HG02642 (cell line): ENCODE measurements around the gene MAVS.
"Not testable (repeated sequence)": the region's sequence is repeated elsewhere in the genome, so short reads cannot be mapped to it uniquely, and the experiment has no call there.

ENCODE experiments used
- ATAC-seq: cut with Tn5 transposase; IDR thresholded peaks from one replicate; pipeline ENCODE4 v1.9.1; 2021; ENCODE audit warnings: mild to moderate bottlenecking; ENCODE audit not compliant: unreplicated experiment, poor library complexity

The MAVS gene

DNA sequence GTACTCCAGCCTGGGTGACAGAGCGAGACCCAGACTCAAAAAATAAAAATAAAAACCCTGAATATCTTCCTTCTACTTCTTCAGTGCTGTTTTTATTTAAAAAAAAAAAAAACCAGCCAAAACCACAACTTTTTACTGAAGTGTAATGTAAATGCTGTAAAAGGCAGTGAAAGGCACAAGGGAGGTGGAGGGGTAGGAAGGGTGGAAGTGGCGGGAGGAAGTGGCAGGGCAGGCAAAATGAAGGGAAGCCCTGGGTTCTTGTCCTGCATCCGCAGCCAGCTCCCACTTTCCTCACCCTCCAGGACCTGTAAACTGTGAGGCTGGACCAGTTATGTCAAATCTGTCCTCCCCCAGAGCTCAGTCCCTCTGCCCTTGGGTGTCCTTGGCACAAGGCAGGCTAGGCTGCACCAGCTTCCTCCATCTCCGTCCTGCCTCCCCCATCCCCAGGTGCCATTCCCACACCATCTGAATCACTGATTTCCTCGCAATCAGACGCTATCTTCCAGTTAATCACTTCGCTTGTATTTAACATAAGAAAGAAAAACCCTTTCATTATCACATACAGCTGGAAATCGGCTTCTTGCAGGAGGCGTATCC lies 28.8 kb downstream of the MAVS start:
- ATAC-seq, result no peak

DNA sequence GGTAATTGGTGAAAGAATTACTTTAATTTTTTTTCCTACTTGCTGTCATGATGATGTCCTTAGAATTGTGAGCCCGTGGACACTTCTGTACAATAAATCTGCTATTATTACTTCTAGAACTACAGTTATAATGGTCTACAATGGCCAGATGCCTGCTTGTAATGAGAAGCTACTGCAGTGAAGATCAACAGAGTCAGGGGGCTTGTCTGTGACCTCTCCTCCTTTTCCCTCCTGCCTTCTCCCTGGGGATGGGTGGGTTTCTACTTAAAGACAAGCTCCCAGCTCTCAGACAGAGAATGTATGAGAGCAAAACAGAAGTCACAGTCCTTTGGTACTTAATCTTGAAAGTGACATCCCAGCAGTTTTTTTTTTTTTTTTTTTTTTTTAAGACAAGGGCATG lies 29.4 kb downstream of the MAVS start:
- no peak for ATAC-seq

DNA sequence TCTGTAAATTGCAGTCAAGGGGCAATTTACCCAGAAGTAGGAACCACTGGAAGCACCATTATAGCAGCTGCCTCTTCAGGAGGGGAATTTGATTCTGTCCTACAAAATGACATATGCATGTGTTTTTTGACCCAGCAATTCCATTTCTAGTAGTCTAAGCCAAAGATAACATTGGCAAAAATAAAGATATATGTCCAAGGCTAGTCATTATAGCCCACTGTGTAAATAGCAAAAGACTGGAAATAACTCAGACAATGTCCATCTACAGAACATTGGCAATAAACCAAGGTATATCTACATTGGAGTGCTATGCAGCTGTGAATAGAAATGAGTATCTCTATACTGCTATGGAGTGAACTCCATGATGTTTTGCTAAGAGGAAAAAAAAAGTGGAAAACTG lies 30.0 kb downstream of the MAVS start:
- ATAC-seq, result no peak

DNA sequence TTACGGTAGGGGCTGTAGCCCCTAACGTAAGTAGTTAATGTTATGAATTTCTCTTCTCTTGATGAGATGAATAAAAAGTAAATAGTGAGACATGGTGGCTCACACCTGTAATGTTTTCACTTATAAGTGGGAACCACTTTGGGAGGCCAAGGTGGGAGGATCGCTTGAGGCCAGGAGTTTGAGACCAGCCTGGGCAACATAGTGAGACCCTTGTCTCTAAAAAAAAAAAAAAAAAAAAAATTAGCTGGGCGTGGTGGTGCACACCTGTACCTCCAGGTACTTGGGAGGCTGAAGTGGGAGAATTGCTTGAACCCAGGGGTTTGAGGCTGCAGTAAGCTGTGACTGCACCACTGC lies 32.3 kb downstream of the MAVS start:
- not testable (repeated sequence) for ATAC-seq

DNA sequence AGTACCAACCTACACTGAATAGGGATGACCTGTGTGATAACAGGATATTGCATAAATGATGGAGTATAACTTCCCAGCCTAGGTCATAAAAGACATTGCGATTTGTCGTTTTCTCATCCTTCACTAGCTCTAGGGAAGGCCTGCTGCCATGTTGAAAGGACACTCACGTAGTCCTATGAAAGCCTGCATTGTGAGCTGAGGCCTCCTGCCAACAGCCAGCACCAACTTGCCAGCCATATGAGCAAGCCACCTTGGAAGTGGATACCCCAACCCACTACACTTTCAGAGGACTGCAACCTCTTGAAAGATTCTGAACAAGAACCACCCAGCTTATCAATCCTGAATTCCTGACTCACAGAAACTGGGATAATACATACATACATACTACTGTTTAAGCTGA lies 39.1 kb downstream of the MAVS start:
- ATAC-seq, result no peak

DNA sequence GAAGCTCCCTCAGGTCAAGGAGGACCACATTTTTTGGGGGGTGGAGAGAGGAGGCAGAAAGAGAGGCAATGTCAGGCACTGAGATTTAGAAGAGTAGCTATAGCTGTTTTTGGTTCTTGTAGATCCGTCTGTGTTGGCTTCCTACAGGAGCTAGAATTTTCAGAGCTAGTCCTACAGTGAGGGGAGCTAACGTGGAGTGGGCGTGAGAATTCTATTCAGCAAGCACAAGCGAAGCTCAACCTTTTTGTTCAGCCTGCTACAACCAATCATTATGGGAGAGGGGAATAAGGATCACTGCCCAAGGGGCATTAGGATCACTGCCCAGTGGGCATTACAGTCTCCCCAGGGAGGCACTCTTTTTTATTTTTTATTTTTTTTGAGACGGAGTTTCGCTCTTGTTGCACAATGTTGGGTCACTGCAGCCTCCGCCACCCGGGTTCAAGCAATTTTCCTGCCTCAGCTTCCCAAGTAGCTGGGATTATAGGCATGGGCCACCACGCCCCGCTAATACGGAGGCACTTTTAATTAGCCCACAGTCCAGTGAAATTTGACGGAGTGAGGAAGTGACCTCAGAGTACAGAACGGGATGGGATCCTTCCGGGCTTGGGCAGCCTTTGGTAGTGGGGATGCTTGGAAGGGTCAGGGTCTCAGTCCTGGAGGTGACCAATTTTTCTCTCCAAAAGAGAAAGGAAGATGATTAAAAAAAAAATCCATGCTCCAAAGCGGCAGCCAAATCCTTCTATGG lies 41.4 kb downstream of the MAVS start:
- ATAC-seq, result no peak

DNA sequence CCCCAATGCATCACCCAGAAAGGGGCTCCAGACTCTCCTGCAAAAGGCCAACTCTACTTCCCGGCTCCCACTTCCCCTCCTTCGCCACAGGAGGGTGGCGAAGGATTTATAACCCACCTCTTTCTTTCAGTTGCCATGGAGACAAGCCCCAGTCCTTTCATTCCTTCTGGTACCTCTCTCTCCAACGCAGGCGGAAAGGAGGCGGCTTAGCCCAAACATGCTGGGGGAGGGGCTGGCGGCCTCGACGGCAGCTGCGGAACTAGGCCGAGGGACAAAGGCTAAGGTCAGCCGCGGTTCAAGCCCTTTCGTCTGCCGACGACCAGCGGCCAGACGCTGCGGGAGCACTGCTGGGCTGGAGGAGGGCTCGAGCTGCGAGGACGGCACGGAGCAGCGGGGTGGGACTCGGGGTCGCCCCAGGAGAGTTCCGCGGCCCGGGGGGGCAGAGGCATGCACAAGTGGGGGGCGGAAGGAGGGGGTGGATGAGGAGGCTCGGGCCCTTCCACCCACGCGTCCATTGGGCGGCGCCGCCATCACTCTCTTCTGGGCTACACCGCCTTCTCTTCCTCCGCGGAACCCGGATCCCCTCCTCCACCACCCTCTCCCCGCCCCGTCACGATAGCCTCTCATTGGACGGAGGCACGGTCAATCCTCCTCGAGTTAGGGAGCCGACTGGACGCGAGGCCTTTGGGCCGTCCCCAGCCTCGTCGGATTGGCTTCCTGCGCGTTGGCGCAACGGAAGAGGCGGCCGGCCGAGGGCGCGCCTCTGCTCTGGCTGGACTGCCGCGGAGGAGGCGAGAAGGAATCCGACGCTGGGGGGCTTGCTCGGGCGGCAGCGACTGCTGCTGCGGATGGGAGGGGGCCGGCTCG lies 42.2 kb downstream of the MAVS start, which contains the start of gene PANK2:
TSS of gene PANK2 (plus strand) at position 766 of the 867 bp plus-strand sequence.
- peak; percentile 96 for ATAC-seq

DNA sequence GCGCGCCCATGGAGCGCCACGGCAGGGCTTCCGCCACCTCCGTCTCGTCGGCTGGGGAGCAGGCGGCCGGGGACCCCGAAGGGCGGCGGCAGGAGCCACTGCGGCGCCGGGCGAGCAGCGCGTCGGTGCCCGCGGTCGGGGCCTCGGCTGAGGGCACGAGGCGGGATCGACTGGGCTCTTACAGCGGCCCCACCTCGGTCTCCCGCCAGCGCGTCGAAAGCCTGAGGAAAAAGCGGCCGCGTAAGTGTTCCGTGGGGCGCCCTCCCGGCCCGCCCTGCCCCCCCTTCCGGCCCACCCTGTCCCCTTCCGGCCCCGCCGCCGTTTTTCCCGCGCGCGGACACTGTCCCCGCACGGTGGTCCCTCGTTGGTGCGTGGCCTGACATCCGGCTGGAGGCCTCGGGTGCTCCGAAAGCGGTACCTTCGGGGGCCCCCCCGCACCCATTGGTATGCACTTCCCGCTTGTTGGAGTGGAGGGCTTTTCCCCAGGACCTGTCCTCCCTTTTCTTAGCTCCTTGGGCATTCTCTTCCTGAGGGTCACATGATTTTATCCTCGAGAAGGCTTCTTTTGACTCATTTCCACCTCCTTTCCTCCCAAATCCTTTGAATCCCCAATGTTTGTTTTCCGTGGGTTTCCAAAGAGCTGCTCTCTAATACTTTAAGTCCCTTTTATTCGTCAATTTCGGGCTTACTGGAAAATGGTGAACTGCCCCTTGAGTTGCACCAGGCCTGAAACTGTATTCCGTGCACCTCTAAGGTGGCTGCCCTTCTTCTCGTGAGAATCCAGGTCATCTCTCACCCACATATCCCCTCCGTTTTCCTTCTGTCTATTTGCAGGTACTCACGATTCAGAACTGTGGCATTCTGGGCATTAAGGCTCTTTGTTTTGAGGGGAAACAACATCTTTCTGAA lies 43.1 kb downstream of the MAVS start:
- peak; percentile 33 for ATAC-seq

DNA sequence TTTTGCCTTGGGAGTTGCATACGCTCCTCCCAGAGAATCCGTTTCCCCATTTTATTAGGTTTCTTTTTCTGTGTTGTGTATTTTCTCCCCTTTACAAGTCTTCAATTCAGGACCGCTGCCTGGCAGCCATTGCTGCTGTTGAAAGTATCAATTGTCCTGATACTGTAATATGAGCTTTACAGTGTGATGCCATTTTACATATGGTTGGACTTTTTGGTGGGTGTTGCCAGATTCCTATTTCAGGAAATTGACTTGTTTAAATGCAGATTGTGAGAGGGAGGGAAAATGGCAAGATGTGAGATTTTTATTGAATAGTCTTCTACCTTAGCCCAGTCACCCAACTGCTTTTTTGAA lies 43.7 kb downstream of the MAVS start:
- no peak for ATAC-seq

DNA sequence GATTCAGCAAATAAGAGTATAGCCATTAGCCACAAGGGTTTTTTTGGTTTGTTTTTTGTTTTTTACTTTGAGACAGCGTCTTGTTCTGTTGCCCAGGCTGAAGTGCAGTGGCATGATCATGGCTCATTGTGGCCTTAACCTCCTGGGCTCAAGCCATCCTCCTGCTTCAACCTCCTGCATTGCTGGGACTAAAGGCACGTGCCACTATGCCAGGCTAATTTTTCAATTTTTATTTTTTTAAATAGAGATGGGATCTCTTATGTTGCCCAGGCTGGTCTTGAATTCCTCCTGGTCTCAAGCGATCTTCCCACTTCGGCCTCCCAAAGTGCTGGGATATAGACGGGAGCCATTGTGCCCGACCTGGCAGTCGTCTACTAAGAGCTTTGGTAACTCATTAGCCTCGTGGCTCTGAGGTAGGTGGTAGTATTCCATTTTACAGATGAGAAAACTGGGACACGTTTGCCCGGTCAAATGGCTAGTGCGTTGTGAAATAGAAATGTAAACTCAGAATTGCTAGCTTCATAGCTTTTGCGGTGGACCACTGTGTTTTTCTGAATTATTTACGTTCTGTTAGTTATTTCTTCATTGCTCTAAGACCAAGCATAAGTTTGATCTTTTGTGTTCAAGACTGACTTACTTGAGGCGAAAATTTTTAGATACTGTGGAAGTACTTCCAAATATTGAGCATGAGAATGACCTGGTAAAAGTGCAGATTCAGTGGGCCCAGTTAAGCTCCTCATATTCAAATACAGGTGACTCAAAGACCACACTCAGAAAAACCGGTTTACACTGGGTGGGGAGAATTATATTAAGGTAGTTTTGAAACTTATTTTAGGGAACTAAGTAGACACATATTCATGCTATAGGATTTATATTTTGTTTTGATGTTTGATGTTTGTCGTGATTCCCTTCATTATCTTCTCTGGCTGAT lies 44.6 kb downstream of the MAVS start:
- no peak for ATAC-seq

DNA sequence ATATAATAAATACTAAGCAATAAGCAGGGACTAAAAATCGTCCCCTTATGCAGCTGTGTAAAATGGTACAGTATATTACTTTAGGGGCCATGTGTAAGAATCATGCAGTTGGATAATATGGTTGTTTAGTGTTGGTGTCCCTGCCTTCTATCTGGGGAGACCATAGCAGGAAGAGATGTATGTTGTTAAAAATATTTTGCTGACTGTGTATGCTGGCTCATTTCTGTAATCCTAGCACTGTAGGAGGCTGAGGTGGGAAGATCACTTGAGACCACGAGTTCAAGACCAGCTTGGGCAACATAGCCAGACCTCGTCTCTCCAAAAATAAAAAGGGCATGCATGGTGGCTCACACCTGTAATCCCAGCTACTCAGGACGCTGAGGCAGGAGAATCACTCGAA lies 48.2 kb downstream of the MAVS start:
- no peak for ATAC-seq

DNA sequence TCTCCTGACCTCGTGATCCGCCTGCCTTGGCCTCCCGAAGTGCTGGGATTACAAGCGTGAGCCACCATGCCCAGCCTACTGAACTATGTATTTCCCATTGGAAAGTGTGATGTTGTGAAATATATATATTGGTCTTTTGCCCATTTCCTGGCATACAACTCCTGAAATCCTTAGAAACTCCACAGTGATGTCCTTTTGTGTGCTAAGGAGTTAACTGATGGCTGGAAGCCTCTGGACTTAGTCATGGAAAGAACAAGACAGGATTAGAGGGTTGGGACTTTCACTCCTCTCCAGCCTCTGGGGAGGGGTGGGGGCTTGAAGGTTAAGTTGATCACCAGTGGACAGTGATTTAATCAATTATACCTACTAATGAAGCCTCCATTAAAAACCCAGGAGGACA lies 49.7 kb downstream of the MAVS start:
- no peak for ATAC-seq

DNA sequence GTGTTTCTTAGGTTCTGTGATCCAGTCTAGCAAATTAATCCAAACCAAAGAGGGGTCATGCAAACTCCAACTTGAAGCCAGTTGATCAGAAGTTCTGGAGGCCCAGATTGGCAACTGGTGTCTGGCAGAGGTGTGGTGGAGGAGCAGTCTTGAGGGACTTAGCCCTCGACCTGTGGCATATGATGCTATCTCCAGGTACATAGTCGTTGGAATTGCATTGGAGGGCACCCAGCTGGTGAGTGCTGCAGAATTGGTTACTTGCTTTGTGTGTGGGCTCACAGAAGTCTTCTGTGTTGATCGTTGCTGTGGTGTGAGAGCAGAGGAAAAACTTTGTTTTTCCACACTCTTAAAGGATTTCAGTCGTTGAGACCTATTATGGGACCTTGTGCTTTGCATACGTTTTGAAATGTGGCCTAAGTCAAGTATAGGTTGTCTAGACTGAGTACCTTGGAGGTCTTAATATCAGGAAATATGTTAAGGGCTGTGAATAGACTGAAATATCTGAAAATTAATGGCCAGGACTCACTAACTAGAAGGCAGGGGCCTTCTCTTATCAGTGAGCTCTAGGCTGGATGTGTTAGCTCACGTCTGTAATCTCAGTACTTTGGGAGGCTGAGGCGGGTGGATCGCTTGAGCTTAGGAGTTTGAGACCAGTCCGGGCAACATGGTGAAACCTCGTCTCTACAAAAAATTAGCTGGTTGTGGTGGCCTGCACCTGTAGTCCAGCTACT lies 50.4 kb downstream of the MAVS start:
- no peak for ATAC-seq

DNA sequence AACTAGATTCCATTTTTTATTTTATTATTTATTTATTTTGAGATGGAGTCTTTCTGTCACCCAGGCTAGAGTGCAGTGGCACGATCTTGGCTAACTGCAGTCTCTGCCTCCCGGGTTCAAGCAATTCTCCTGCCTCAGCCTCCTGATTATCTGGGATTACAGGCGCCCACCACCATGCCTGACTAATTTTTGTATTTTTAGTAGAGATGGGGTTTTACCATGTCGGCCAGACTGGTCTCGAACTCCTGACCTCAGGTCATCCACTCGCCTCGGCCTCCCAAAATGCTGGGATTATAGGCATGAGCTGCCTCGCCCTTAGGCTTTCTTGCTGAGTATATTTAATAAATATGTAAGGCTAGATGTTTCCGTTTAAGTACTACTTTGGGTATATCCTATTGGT lies 51.5 kb downstream of the MAVS start:
- ATAC-seq, result not testable (repeated sequence)

DNA sequence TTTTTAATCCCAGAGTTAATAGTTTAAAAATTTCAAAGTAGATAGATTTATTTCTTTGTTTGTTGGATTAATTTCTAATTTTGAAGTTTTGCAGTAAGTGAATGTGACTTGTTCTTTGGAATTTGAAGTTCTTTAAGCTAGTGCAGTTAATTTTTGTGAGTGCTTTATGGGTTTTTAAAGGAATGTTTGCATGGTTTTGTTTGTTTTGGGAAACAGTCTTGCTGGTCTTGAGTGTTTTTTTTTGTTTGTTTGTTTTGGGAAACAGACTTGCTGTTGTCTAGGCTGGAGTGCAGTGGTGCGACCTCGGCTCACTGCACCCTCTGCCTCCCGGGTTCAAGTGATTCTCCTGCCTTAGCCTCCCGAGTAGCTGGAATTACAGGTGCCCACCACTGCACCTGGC lies 52.0 kb downstream of the MAVS start:
- ATAC-seq, result no peak

DNA sequence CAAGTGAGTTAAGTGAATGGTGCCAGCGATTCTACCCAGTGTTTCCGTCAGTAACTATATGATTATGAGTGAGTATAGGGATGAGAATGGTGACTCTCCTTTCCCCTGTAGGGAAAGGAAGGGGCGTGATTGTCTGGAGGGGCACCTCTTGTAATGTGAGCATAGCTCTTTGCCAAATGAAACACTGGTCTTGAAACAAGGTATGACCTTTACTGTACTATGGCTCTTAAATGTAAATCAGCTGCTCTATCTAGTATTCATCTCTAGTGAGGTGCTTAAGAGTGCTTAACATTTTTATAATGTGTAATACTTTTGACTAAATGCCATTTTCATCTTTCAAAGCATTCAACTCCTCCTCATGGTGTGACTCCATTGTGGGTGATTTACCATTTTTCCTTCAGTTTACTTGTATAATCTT lies 53.6 kb downstream of the MAVS start:
- ATAC-seq, result no peak

DNA sequence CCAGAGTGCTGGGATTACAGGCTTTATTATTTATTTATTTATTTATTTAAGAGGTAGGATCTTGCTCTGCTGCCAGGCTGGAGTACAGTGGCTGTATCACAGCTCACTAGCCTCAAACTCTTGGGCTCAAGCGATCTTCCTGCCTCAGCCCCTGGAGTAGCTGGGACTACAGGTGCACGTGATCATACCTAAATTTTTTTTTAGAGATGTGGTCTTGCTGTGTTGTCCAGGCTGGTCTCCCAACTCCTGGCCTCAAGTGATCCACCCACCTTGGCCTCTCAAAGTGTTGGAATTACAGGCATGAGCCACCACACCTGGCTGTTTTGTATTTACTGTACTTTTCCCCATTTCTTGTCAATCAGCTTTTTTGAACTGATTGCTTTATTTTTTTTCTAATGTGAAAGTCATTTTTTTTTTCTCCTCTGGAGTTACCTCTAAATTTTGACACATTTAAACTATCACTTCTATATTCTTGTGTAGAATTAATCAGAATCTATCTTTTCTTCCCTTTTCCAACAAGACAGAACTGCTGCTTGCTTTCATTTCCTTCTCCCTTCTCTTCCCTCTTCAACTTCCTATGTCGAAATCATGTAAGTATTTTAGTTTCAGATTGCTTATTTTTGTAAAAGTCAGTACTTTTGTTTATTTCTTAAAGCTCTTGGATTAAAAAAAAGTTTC lies 54.5 kb downstream of the MAVS start:
- ATAC-seq, result no peak
